CD4-positive, alpha-beta T cell treated with Interleukin-4 for 4 hours (primary cell): ENCODE results near the gene CASK.

Experiments
- DNase-seq: peaks from one replicate; pipeline ENCODE4 v3.0.0-alpha.2; 2020

The CASK gene

DNA sequence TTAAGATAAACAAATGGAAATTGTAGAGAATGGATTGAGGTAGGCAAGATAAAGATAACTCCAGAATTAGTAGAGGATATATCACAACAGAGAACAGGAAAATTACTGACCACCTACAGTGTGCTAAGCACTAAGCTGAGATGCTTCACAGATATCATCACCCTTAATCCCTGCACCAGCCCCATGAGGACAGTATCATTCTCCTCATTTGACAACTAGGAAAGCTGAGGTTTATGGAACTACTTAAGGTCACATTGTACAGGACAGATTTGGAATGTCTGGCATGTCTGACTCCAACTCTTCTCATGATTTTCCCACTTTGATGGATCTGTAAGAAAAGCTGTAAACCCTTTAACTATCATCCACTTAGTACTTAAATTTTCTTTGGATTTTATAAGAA is 95.5 kb downstream of the CASK start:
- DNase-seq = no peak

DNA sequence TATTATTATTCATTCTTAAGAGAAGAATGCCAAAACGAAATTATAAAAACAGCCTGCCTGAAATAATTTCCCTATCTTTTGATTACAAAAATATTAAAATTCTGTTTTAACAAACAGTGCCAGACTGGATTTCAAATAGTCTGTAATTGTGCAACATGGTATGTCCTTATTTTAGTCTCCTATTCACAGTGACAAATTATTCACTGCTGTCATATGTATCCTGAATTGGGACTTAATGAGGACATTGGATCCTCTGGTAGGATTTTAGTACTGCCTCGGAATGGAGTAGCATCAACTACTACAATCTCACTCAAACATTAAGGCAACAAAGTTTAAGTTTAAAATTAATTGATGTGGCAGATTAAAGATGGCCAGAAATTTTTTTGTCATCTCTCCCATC is 97.6 kb downstream of the CASK start:
- DNase-seq = no peak

DNA sequence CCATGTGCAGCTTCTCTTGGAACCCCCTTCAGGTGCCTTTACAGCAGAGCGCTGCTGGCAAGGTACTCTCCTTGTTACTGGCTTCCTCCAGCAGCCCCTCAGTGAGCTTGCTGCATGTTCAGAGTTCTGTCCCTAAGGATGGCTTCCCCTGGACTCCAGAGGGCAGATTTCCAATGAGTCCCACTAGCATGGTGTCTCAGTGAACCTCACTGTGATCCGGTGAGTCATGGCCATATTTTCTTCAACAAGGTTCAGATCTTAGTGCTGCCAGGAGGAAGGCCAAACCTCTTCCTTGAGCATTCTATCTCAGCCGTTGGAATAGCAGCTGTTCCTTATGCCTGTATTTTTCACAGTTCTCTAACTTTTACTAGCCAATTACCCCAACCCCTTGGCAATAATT is 98.8 kb downstream of the CASK start:
- DNase-seq = no peak

GRCh38 chrX:41823402-41823801 is 100.0 kb downstream of the CASK start:
- DNase-seq = no peak

DNA sequence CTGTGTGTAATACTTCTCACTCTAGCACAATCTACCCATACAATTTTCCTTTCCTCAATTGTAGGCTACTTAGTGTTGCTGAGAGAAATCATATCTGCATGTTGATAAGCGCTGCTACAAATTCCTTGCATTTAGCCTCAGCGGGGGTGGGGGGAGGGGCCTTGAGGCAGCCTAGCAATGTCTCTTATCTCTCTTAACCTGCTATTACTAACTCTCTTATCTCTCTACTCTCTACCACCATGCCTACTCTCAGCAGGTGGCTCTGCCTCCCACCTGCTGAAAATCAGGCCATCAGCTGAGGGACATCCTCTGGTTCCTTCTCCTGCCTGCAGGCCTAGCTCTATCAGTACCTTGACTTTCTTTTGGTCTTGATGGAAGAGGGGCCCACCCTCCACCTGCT is 100.5 kb downstream of the CASK start:
- no peak for DNase-seq

- no peak for DNase-seq
Measured at GRCh38 chrX:41808047-41808446, 115.3 kb downstream of the CASK start.

- no peak for DNase-seq
Measured at GRCh38 chrX:41802958-41803357, 120.4 kb downstream of the CASK start.

DNA sequence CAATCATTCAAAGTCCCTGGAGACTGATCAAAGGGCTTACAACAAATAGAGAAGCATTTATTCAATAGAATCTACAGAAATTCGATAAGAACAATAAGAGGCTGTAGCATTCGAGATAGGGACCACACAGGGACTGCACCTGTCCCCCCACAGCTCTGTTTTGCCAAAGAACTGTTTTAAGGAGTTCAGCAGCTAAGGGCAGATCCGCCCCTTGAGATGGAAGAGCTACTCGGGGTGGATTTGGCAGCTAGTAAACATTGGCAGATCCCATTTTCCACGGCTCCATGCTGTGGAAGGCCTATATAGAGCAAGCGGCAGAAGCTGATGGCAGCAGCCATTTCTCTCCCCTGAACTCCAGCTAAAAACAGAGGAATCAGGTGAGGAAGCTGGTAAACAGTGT is 123.7 kb downstream of the CASK start:
- DNase-seq = no peak

DNA sequence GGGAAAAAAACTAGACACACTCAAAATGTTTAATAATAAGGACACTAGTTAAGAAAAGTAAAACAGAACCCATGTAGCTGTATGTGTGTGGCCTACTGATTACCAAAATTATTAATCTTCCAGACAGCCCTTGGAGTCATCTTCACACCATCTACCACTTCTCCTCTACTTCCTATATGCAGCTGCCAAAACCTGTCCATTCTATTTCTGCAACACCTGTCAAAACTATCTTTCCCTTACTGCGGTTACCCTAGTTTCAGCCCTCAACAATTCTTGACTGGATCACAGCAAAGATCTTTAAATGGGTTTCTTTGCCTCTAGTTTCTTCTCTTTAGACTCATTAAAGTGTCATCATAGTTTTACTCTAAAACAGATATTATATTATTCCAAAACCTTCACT is 126.8 kb downstream of the CASK start:
- DNase-seq = peak; percentile 2

- DNase-seq = no peak
Measured at GRCh38 chrX:41796046-41796445, 127.3 kb downstream of the CASK start.

DNA sequence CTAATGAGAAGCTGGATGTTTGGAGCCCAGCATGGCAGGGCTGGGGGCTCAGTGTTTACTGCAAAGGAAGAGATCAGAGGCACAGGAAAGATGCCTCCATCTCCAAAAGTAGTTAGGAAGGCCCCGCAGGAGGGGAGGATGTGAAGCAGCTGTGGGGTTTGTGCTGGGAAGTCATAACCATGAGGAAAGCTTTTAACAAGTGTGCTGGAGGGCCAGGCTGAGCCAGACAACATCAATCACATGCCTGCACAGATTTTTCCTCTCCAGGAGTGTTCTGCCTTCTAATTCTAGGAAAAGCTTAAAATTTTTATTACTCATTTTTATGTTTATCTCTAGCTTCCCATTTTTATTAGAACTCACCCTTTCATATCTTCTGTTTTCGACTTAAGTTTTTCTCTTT is 134.0 kb downstream of the CASK start:
- DNase-seq = no peak

DNA sequence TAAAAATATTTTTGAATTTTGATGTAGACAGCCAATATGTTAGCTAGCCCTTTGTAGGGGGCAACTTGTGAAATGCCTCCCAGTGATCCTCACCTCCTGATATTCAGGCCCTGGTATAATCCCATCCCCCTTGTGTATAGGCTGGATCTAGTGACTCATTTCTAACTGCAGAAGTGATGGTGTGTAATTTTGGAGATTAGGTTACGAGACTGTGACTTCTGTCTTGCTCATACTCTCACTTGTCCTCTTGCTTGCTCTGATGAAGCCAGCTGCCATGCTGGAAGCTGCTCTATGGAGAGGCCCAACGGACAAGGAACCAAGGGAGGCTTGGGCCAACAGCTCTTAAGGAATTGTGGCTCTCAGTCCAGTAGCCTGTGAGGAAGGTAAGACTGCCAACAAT is 137.7 kb downstream of the CASK start:
- no peak for DNase-seq

GRCh38 chrX:41781500-41781899 is 141.9 kb downstream of the CASK start:
- peak; percentile 49 for DNase-seq

DNA sequence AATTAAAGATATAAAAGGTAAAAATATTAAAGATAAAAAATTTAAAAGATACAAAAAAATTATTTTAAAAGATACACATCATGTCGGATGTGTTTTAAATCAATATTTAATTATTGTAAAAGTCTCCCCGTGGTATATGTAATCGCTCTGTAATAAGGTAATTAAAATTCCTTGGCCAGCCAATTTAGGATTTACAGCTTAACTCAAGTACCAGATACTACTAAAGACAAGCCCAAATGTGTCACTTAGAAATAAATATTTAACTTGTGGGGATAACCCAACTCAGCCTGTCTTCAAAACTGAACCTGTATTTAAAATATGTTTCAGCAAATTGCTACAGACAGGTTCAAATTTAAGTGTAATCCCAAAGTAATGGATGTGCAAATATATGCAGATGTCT is 143.4 kb downstream of the CASK start:
- DNase-seq = no peak

GRCh38 chrX:41779030-41779564 is 144.3 kb downstream of the CASK start:
- no peak for DNase-seq

GRCh38 chrX:41761702-41762101 is 161.7 kb downstream of the CASK start:
- DNase-seq = no peak

- no peak for DNase-seq
Measured at GRCh38 chrX:41761169-41761568, 162.2 kb downstream of the CASK start.

- DNase-seq = peak; percentile 18
Measured at GRCh38 chrX:41759817-41760216, 163.5 kb downstream of the CASK start.

DNA sequence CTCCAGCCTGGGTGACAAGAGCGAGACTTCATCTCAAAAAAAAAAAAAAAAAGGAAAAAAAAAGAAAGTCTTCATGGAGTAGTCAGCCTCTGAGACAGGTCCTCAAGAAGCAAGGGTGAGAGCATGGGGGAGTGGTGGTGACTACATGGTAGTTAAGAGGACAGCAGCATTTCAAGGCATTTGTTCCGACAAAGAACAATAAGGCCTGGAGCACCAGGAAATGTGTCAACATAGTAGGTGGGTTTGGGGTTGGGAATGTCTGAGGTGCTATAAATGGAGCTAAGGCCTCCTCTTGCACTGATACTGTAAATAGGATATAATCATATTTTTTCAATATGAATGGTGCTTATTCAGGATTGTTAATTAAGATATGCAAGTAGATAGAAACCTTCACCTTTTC is 165.0 kb downstream of the CASK start:
- no peak for DNase-seq

- DNase-seq = no peak
Measured at GRCh38 chrX:41750716-41751115, 172.6 kb downstream of the CASK start.

DNA sequence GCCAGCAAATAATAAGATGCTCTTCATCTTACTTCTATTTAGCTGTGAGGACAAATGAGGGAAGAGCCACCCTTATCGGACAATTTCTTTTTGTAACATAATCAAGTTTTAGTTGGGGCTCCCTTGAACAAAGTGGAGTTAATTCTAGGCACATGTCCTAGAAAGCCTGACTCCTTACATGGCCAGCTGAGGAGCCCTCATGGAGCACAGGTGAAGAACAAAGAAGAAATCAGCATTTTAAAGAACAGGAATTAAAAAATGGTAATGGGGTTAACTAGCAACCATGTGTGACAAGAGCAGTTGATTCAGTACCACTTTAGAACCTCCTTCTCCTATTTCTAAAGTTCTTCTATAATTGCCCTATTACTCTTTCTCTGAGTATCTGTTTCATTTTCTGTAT is 183.5 kb downstream of the CASK start:
- no peak for DNase-seq

- peak; percentile 17 for DNase-seq
Measured at GRCh38 chrX:41737065-41737464, 186.3 kb downstream of the CASK start.

GRCh38 chrX:41734530-41734929 is 188.8 kb downstream of the CASK start:
- DNase-seq = no peak

GRCh38 chrX:41733939-41734338 is 189.4 kb downstream of the CASK start:
- DNase-seq = no peak

- DNase-seq = no peak
Measured at GRCh38 chrX:41732260-41732659, 191.1 kb downstream of the CASK start.

- DNase-seq = no peak
Measured at GRCh38 chrX:41730081-41730480, 193.3 kb downstream of the CASK start.
